ENCODE results near the gene PSMD5. TPM values are rescaled to one million over a fixed set of nuclear protein-coding genes. Genes with fewer than 3 reads are reported as not detected.

The PSMD5 gene
- total RNA-seq, 1 donor from 2014 or later: 27.1 TPM

DNA sequence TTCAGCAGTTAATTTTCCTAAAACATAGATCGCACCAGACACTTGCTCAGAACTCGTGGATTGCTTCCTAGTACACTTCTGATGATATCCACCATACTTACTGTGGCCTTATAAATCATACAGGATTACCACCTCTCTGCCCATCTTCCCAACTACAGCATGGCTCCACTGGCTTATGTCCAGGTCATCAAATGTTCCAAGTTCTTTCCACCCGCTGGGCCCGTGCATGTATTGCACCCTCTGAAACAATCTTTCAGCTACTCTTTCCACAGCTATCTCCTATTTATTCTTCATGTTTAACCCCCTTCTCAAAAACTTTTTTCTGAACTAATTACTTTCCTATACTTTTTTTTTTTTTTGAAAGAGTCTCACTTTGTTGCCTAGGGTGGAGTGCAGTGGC, 68.0 kb downstream of the PSMD5 start:
- H3K4me3 ChIP-seq (ENCODE audit: low read length in 3 of 3): no peak overlapping the region
- H3K9me3 ChIP-seq (ENCODE audit: control insufficient read depth in 3 of 3, low read length in 3 of 3): no peaks in the 10 kb centered on the region
- H3K36me3 ChIP-seq (ENCODE audit: control insufficient read depth in 3 of 3, insufficient read depth in 3 of 3, low read length in 3 of 3): peaks cover 9 to 59% (median 54%) of the 10 kb centered on the region in 3 donors
- H3K9ac ChIP-seq (ENCODE audit: low read depth in 1 of 3, low read length in 3 of 3): no peak overlapping the region
- no peaks in the 10 kb centered on the region for H3K4me1 ChIP-seq (ENCODE audit: control insufficient read depth in 3 of 3, insufficient read depth in 3 of 3, low read length in 3 of 3)
- no peaks in the 10 kb centered on the region for H3K27me3 ChIP-seq (ENCODE audit: control insufficient read depth in 3 of 3, insufficient read depth in 3 of 3, low read length in 3 of 3)
- H3K27ac ChIP-seq (ENCODE audit: low read depth, low read length): no peak overlapping the region

DNA sequence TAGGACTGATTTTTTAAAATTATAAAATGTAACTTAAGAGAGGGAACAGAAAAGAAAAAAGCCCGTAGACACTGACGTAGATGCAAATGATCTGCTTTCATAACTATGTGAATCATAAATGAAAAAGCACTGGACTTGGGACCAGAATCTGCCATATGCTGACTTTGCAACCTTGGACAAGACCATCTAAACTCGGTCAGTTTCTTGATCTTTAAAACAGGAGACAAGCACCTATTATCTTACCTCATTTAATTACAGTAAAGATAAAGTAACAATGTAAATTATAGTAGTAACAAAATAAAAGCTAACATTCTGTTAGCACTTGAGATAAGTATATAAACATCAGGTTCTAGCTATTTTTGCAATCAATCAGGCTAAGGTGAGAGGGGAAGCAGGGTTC, 69.5 kb downstream of the PSMD5 start:
- no peaks in the 10 kb centered on the region for H3K27me3 ChIP-seq (ENCODE audit: control insufficient read depth in 3 of 3, insufficient read depth in 3 of 3, low read length in 3 of 3)

DNA sequence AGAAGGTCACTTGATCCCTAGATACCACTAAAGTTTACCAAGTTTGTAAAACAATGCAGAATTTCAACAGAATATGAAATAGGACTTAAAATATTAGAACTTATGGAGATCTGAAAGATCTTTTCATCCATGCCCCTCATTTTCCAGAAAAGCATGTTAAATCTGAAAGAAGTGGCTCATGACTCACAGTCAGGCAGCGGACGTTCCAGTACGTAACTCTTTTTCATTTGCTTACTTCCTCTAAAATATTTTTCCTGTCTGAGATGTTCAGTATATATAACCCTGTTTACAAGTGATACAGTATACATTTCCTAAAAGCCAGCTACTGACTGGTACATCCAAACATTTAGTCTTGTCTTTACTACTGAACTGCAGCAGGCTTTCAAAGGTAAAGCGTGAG, 71.8 kb downstream of the PSMD5 start:
- no peaks in the 10 kb centered on the region for H3K27me3 ChIP-seq (ENCODE audit: control insufficient read depth in 3 of 3, insufficient read depth in 3 of 3, low read length in 3 of 3)
- H3K36me3 ChIP-seq (ENCODE audit: control insufficient read depth in 3 of 3, insufficient read depth in 3 of 3, low read length in 3 of 3): peaks cover 19 to 63% (median 52%) of the 10 kb centered on the region in 3 donors
- H3K27ac ChIP-seq (ENCODE audit: low read depth, low read length): no peak overlapping the region
- no peaks in the 10 kb centered on the region for H3K4me1 ChIP-seq (ENCODE audit: control insufficient read depth in 3 of 3, insufficient read depth in 3 of 3, low read length in 3 of 3)
- no peak overlapping the region for H3K9ac ChIP-seq (ENCODE audit: low read depth in 1 of 3, low read length in 3 of 3)
- no peak overlapping the region for H3K4me3 ChIP-seq (ENCODE audit: low read length in 3 of 3)
- no peaks in the 10 kb centered on the region for H3K9me3 ChIP-seq (ENCODE audit: control insufficient read depth in 3 of 3, low read length in 3 of 3)

More for the DNA sequence above, 69.5 kb downstream of the PSMD5 start:
- Histone ChIP-seq H3K4me3 (ENCODE audit: low read length in 3 of 3) (no peak overlapping the region), H3K36me3 (ENCODE audit: control insufficient read depth in 3 of 3, insufficient read depth in 3 of 3, low read length in 3 of 3) (peaks cover 11 to 64% (median 57%) of the 10 kb centered on the region in 3 donors), H3K9ac (ENCODE audit: low read depth in 1 of 3, low read length in 3 of 3) (no peak overlapping the region), H3K9me3 (ENCODE audit: control insufficient read depth in 3 of 3, low read length in 3 of 3) (no peaks in the 10 kb centered on the region), H3K27ac (ENCODE audit: low read depth, low read length) (no peak overlapping the region), H3K4me1 (ENCODE audit: control insufficient read depth in 3 of 3, insufficient read depth in 3 of 3, low read length in 3 of 3) (no peaks in the 10 kb centered on the region)

DNA sequence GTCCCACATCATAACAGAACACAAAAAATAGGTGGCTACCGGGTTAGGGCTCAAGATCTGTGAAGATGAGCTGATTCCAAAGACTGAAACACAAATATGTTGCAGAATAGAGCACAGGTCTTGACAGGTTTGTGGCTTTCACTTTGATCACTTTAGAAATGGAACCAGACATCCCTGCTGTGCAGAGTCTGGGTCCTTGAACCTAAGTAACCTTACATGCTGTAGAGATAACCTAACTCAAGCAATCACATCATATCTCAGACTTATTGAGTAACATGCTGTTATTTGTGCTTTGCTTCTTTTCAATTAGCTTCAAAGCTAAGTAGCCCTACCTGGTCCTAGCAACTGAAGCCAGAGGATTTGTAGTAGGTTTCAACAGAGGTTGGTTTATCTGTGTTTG, 73.8 kb downstream of the PSMD5 start:
- no peak overlapping the region for H3K27ac ChIP-seq (ENCODE audit: low read depth, low read length)
- no peak overlapping the region for H3K4me3 ChIP-seq (ENCODE audit: low read length in 3 of 3)
- H3K4me1 ChIP-seq (ENCODE audit: control insufficient read depth in 3 of 3, insufficient read depth in 3 of 3, low read length in 3 of 3): no peaks in the 10 kb centered on the region
- H3K9ac ChIP-seq (ENCODE audit: low read depth in 1 of 3, low read length in 3 of 3): no peak overlapping the region
- H3K36me3 ChIP-seq (ENCODE audit: control insufficient read depth in 3 of 3, insufficient read depth in 3 of 3, low read length in 3 of 3): peaks cover 21 to 62% (median 52%) of the 10 kb centered on the region in 3 donors
- H3K27me3 ChIP-seq (ENCODE audit: control insufficient read depth in 3 of 3, insufficient read depth in 3 of 3, low read length in 3 of 3): no peaks in the 10 kb centered on the region
- no peaks in the 10 kb centered on the region for H3K9me3 ChIP-seq (ENCODE audit: control insufficient read depth in 3 of 3, low read length in 3 of 3)

DNA sequence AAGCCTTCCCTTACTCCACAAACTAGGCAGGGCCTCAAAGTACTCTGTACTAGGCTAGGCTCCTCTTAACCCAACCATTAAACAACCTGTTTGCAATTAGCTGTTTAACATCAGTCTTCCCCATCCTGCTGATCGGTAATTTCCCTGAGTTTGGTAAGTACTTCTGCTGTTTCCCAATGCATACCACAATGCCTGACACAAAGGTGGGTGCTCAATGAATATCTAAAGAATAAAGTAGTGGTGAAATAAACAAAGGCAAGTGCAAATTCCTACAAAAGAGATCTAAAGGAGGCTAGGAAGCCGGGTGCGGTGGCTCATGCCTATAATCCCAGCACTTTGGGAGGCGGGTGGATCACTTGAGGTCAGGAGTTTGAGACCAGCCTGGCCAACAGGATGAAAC, 74.5 kb downstream of the PSMD5 start:
- Histone ChIP-seq H3K4me1 (ENCODE audit: control insufficient read depth in 3 of 3, insufficient read depth in 3 of 3, low read length in 3 of 3) (no peaks in the 10 kb centered on the region), H3K9ac (ENCODE audit: low read depth in 1 of 3, low read length in 3 of 3) (no peak overlapping the region), H3K36me3 (ENCODE audit: control insufficient read depth in 3 of 3, insufficient read depth in 3 of 3, low read length in 3 of 3) (peaks cover 24 to 63% (median 56%) of the 10 kb centered on the region in 3 donors), H3K4me3 (ENCODE audit: low read length in 3 of 3) (no peak overlapping the region), H3K27ac (ENCODE audit: low read depth, low read length) (no peak overlapping the region), H3K9me3 (ENCODE audit: control insufficient read depth in 3 of 3, low read length in 3 of 3) (no peaks in the 10 kb centered on the region), H3K27me3 (ENCODE audit: control insufficient read depth in 3 of 3, insufficient read depth in 3 of 3, low read length in 3 of 3) (no peaks in the 10 kb centered on the region)

DNA sequence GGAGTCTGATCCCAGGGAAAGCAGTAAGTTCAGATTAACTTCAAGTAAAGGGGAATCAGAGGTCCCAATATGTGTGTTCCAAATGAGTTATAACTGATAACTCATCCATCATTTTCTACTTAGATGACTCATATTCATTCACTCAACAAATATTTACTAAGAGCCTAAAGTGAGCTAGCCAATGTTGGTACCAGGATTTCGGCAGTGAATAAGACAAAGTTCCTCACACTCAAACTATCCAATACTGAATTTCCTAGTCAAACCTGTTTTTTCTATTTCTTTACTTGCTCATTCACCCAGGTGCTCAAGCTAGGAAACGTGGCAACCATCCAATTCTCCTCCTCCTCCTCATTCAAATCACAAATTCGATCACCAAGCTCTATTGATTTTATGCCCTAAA, 75.3 kb downstream of the PSMD5 start:
- H3K9me3 ChIP-seq (ENCODE audit: control insufficient read depth in 3 of 3, low read length in 3 of 3): no peaks in the 10 kb centered on the region
- H3K36me3 ChIP-seq (ENCODE audit: control insufficient read depth in 3 of 3, insufficient read depth in 3 of 3, low read length in 3 of 3): peaks cover 26 to 63% (median 56%) of the 10 kb centered on the region in 3 donors
- H3K4me1 ChIP-seq (ENCODE audit: control insufficient read depth in 3 of 3, insufficient read depth in 3 of 3, low read length in 3 of 3): no peaks in the 10 kb centered on the region
- H3K9ac ChIP-seq (ENCODE audit: low read depth in 1 of 3, low read length in 3 of 3): no peak overlapping the region
- H3K4me3 ChIP-seq (ENCODE audit: low read length in 3 of 3): no peak overlapping the region
- no peaks in the 10 kb centered on the region for H3K27me3 ChIP-seq (ENCODE audit: control insufficient read depth in 3 of 3, insufficient read depth in 3 of 3, low read length in 3 of 3)
- no peak overlapping the region for H3K27ac ChIP-seq (ENCODE audit: low read depth, low read length)

Other genes starting within 250 kb of the PSMD5 start
- gene MEGF9, start 128.5 kb downstream of the PSMD5 start, total RNA-seq: 6.8 TPM
- 20.4 TPM for gene FBXW2, start 49.5 kb downstream of the PSMD5 start, total RNA-seq
- 14.1 TPM for gene PHF19, start 34.3 kb upstream of the PSMD5 start, total RNA-seq
- gene TRAF1, start 83.9 kb upstream of the PSMD5 start, total RNA-seq: 2.1 TPM
- 9.9 TPM for gene C5, start 207.4 kb upstream of the PSMD5 start, total RNA-seq
- gene CNTRL, start 232.0 kb upstream of the PSMD5 start, total RNA-seq: 8.9 TPM

Data from skeletal muscle tissue (tissue), 4 donors.